SJSA1 (cell line): Measurements from ENCODE around the gene MT1A. TPM values are rescaled to one million over a fixed set of nuclear protein-coding genes. Genes with fewer than 3 reads are reported as not detected.
"Not testable (repeated sequence)": the region's sequence is repeated elsewhere in the genome, so short reads cannot be mapped to it uniquely, and the experiment has no call there.

Experiments used
- DNase-seq, 2 experiments: peaks; one replicate each; pipeline ENCODE4 v3.0.0-alpha.2; 2015 to 2020; ENCODE audit warnings: low spot score in 2 of 2, low read depth in 1 of 2
- H3K27ac ChIP-seq: fragments of 250-450 bp; sonication (Bioruptor Pico); 2 replicates; pipeline ENCODE4 v1.5.1; 2020; ENCODE audit warnings: mild to moderate bottlenecking, moderate library complexity
- H3K27me3 ChIP-seq: fragments of 250-450 bp; sonication (Bioruptor Pico); replicated peaks from 2 replicates; pipeline ENCODE4 v1.5.1; 2020; ENCODE audit warnings: mild to moderate bottlenecking, moderate library complexity
- H3K36me3 ChIP-seq: fragments of 250-450 bp; sonication (Bioruptor Pico); 2 replicates; pipeline ENCODE4 v1.5.1; 2020; ENCODE audit warnings: mild to moderate bottlenecking
- H3K4me1 ChIP-seq: fragments of 250-450 bp; sonication (Bioruptor Pico); replicated peaks from 2 replicates; pipeline ENCODE4 v1.6.1; 2021; ENCODE audit warnings: mild to moderate bottlenecking
- H3K4me3 ChIP-seq: fragments of 250-450 bp; sonication (Bioruptor Pico); 2 replicates; pipeline ENCODE4 v1.5.1; 2020; ENCODE audit warnings: mild to moderate bottlenecking
- H3K9me3 ChIP-seq: fragments of 250-450 bp; sonication (Bioruptor Pico); replicated peaks from 2 replicates; pipeline ENCODE4 v1.5.1; 2020; ENCODE audit warnings: mild to moderate bottlenecking
- total RNA-seq: library from RNA; depleted of rRNA; stranded (reverse); fragments of >200 nt; shearing (Covaris generic); gene quantifications from 2 replicates; pipeline ENCODE4 v1.2.3, GENCODE V29; 2014

The MT1A gene
- total RNA-seq, 1 experiment from 2014 or later, result not detected

GRCh38 chr16:56662357-56663354 is 24.2 kb downstream of the MT1A start:
- no peak overlapping the region for H3K27ac ChIP-seq
- H3K27me3 ChIP-seq, result peaks cover 51% of the 10 kb centered on the region
- no peaks in the 10 kb centered on the region for H3K9me3 ChIP-seq
- no peak overlapping the region for H3K4me3 ChIP-seq
- no peaks in the 10 kb centered on the region for H3K36me3 ChIP-seq
- DNase-seq, result no peak
- H3K4me1 ChIP-seq, result no peaks in the 10 kb centered on the region

DNA sequence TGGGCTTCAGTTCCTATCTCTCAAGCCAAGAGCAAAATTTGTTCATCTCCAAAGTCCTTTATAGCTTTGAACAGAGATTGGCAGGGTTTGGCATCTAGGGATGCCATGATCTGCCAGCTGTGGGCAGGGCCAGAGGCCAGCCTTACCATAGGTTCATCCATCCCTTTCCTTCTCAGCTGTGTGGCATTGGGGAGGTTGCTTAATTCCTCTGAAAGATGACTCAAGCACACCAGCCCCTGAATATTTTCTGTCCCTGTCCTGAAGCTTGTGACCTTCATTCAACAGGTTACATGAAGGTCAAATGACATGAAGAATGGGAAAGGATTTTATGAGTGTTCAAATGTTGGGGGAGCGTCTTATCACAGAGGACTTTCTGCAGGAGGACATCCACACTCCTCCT is 26.0 kb downstream of the MT1A start:
- Histone ChIP-seq H3K9me3 (no peaks in the 10 kb centered on the region), H3K27me3 (peaks cover 61% of the 10 kb centered on the region), H3K36me3 (no peaks in the 10 kb centered on the region), H3K27ac (no peak overlapping the region), H3K4me3 (no peak overlapping the region), H3K4me1 (no peaks in the 10 kb centered on the region)
- no peak for DNase-seq

DNA sequence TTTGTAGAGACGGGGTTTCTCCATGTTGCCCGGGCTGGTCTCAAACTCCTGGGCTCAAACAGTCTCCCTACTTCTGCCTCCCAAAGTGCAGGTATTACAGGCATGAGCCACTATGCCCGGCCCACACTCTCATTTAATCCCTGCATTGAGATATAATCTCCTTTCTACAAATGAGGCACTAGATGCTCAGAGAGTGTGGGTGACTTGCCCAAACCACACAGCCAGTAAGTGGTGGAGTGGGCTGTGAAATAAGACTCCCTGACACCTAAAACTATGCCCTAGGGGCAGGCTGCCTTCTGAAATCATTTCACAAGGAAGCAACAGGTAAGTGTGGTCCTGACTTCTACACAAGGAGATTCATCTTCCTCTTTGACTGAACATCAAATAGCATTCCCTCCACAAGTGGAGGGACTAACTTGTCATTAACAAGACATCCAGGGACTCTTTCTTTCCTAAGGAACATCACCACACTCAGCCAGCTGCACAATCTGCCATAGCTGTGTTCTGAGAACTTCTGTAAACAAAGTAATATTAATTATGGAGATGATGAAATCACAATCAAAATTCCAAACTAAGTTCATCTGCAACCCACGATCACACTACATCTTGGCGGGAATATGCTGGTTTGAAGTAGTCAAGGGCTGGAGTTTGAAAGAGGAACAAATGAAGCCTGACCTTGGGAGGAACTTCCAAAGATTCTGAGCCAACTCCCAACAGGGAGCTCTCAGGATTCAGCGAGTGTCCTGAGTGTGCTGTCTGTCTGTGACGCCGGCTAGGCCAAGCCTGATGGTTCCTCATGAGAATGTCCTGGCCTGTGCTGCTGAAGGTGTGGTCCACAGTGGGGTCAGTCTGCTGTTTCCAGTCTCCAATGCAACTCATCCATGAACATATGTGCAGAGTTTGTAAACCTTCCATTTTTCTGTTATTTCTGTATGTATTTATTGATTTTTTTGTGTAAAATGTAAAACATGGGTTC is 27.1 kb downstream of the MT1A start:
- not testable (repeated sequence) for H3K9me3 ChIP-seq, H3K36me3 ChIP-seq, H3K27ac ChIP-seq, H3K4me1 ChIP-seq, DNase-seq, H3K4me3 ChIP-seq
- H3K27me3 ChIP-seq, result peaks cover 68% of the 10 kb centered on the region

- DNase-seq, result no peak
- Histone ChIP-seq H3K27ac (no peak within 1 kb of the TSS), H3K9me3 (no peaks in the 10 kb centered on the region), H3K4me1 (no peaks in the 10 kb centered on the region), H3K4me3 (no peak within 1 kb of the TSS), H3K27me3 (peaks cover 63% of the 10 kb centered on the region), H3K36me3 (no peaks in the 10 kb centered on the region)
These were observed 29.4 kb downstream of the MT1A start, which contains the start of gene MT1G for GRCh38 chr16:56667581-56668571. Gene MT1G (minus strand): TSS chr16:56668065. CDS start chr16:56667993, 72 bp downstream.

DNA sequence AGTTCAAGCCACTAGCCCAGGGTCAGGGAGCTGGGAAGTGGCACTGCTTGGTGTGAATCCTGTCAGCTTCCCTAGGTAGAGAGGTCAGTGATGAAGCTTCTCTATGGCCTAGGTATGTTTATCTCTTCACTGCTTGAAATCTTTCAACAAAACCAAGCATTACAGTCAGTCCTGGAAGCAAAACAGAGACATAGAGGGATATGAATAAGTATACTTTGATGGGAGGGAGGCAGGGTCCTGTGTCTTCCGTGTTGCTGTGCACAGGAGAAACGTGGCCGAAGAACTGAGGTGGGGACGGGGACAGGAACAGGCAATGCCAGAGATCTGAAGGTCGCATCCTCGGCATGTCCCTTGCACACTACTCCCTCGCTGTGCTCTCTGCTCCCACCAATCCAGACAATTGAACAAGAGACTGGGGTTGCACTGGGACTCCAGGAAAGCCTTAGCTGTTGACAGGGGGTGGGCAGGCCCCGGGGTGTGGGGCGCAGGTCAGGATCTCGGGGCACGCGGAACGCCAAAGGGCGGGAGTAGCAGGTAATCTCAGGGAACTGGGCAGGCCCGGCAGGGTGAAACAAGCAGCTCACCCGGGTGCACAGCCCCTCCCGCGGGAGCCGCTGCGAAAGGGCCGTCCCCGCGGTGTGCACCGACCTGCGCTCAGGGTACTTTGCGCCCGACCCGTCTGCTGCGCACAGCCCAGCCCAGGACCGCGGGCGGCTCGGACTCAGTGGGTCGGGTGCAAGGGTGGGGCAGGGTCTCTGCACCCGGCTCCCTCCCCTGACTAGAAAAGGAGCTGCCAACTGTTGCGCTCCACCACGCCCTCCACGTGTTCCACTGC is 30.8 kb downstream of the MT1A start, which contains the start of gene MT1H:
TSS of gene MT1H (plus strand) at position 810 of the 835 bp plus-strand sequence. CDS start 71 bp downstream, outside the sequence.
- peaks cover 51% of the 10 kb centered on the region for H3K27me3 ChIP-seq
- no peaks in the 10 kb centered on the region for H3K36me3 ChIP-seq
- H3K4me3 ChIP-seq, result no peak within 1 kb of the TSS
- DNase-seq, result no peak
- no peaks in the 10 kb centered on the region for H3K9me3 ChIP-seq
- H3K27ac ChIP-seq, result no peak within 1 kb of the TSS
- H3K4me1 ChIP-seq, result no peaks in the 10 kb centered on the region

DNA sequence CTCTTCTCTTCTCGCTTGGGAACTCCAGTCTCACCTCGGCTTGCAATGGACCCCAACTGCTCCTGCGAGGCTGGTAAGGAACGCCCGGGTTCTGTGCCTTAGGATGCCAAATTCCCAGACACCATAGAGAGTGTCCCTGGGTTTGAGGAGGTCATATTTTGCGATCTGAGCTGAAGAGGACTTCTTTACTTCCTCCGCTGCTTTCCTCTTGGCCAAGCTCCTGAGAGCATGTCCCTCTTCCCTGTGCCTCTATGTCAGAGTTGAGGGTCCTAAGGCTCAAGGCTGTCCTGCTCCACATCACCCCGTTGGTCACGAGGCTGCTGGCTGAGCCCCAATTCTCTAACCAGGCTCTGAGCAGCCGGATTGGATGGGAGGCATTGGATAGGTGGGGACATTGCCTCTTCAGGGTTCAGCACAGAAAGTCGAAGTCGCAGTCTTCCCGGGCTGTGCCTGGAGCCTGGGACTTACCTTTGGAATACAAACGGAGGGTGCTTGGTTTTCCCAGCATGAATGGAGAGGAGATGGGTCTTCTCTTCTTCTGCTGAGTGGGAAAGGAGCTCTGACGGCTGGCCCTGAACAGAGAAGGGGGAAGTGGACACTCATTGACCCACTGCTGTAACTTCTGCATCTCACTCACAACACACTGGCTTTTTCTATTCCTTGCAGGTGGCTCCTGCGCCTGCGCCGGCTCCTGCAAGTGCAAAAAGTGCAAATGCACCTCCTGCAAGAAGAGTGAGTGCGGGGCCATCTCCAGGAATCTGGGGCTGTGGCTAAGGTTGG is 31.6 kb downstream of the MT1A start:
- Histone ChIP-seq H3K27ac (no peak overlapping the region), H3K4me1 (no peaks in the 10 kb centered on the region), H3K4me3 (no peak overlapping the region), H3K36me3 (no peaks in the 10 kb centered on the region), H3K9me3 (no peaks in the 10 kb centered on the region), H3K27me3 (peaks cover 46% of the 10 kb centered on the region)
- no peak for DNase-seq

DNA sequence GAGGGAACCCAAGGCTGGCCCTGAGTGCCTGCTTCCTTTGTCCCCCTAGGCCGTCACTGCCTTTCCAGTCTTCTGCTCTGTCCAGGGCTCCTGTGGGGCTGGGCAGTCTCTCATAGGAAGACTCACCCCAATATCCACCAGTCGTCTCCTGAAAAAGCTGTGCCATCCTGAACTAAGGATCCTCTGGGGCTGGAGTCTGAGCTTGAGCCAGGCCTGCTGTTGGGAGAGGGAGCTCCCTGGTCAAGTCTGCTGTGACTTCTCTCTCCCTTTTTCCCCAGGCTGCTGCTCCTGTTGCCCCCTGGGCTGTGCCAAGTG is 32.1 kb downstream of the MT1A start:
- Histone ChIP-seq H3K27ac (no peak overlapping the region), H3K27me3 (peaks cover 41% of the 10 kb centered on the region), H3K9me3 (no peaks in the 10 kb centered on the region), H3K4me1 (no peaks in the 10 kb centered on the region), H3K4me3 (no peak overlapping the region), H3K36me3 (no peaks in the 10 kb centered on the region)
- DNase-seq, result no peak

GRCh38 chr16:56671691-56672090 is 33.2 kb downstream of the MT1A start:
- DNase-seq, result not testable (repeated sequence)

GRCh38 chr16:56672171-56672570 is 33.7 kb downstream of the MT1A start:
- H3K36me3 ChIP-seq, H3K9me3 ChIP-seq, H3K4me3 ChIP-seq, H3K4me1 ChIP-seq, DNase-seq, H3K27ac ChIP-seq: not testable (repeated sequence)
- peaks cover 42% of the 10 kb centered on the region for H3K27me3 ChIP-seq

More at GRCh38 chr16:56671691-56672090, 33.2 kb downstream of the MT1A start:
- H3K4me3 ChIP-seq, H3K4me1 ChIP-seq, H3K9me3 ChIP-seq, H3K27ac ChIP-seq, H3K36me3 ChIP-seq: not testable (repeated sequence)
- peaks cover 43% of the 10 kb centered on the region for H3K27me3 ChIP-seq

- Histone ChIP-seq H3K27ac (no peak overlapping the region), H3K9me3 (no peaks in the 10 kb centered on the region), H3K4me1 (no peaks in the 10 kb centered on the region), H3K27me3 (peaks cover 34% of the 10 kb centered on the region), H3K4me3 (no peak overlapping the region), H3K36me3 (no peaks in the 10 kb centered on the region)
- no peak for DNase-seq
These were observed 34.5 kb downstream of the MT1A start for GRCh38 chr16:56672761-56673536.

GRCh38 chr16:56673921-56674320 is 35.5 kb downstream of the MT1A start:
- Histone ChIP-seq H3K4me3 (no peak overlapping the region), H3K9me3 (no peaks in the 10 kb centered on the region), H3K27ac (no peak overlapping the region), H3K27me3 (peaks cover 24% of the 10 kb centered on the region), H3K4me1 (no peaks in the 10 kb centered on the region), H3K36me3 (no peaks in the 10 kb centered on the region)
- DNase-seq, result no peak
